ENCODE data around the gene CERS3.

CERS3 gene

GRCh38 chr15:100544946-100545345 lies 16.2 kb upstream of the CERS3 start:
- TF ChIP-seq, protein P1, sequence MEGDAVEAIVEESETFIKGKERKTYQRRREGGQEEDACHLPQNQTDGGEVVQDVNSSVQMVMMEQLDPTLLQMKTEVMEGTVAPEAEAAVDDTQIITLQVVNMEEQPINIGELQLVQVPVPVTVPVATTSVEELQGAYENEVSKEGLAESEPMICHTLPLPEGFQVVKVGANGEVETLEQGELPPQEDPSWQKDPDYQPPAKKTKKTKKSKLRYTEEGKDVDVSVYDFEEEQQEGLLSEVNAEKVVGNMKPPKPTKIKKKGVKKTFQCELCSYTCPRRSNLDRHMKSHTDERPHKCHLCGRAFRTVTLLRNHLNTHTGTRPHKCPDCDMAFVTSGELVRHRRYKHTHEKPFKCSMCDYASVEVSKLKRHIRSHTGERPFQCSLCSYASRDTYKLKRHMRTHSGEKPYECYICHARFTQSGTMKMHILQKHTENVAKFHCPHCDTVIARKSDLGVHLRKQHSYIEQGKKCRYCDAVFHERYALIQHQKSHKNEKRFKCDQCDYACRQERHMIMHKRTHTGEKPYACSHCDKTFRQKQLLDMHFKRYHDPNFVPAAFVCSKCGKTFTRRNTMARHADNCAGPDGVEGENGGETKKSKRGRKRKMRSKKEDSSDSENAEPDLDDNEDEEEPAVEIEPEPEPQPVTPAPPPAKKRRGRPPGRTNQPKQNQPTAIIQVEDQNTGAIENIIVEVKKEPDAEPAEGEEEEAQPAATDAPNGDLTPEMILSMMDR (IDR thresholded peaks at IDR 0.05; ENCODE audit: extremely low read depth, missing control alignments) = no peak
- no peak for DNase-seq (ENCODE audit: low spot score)

- TF ChIP-seq, protein P1 (IDR thresholded peaks at IDR 0.05; ENCODE audit: extremely low read depth, missing control alignments) = no peak
- DNase-seq (ENCODE audit: low spot score) = no peak
Observed at GRCh38 chr15:100544338-100544841, 15.6 kb upstream of the CERS3 start.

DNA sequence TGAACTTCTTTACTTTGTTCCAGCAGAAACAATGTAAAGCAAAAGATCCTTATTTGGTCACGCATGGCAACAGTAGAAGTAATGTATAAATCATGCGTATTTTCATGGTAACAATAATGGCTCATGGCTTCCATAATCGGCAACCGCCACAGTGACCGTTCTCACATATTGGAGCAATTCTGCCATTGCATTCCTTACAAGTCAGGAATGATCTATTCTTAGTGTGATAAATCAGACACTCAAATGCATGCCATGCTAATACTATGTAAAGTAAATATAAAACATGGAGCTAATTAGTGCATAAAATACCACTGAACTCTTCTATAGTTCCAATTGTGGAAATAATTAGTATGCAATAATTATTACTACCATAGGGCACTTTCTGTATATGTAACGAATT lies 13.5 kb upstream of the CERS3 start:
- DNase-seq (ENCODE audit: low spot score) = no peak
- TF ChIP-seq, protein P1 (IDR thresholded peaks at IDR 0.05; ENCODE audit: extremely low read depth, missing control alignments) = no peak

DNA sequence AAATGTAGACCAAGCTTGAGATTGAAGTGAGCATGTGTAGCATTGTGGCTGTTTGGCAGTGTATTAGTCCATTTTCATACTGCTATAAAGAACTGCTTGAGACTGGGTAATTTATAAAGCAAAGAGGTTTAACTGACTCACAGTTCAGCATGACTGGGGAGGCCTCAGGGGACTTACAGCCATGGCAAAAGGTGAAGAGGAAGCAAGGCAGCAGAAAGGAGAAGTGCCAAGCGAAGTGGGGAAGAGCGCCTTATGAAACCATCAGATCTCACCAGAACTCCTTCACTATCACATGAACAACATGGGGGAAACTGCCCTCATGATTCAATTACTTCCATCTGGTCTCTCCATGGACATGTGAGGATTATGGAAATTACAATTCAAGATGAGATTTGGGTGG lies 8.6 kb upstream of the CERS3 start:
- TF ChIP-seq, protein P1 (IDR thresholded peaks at IDR 0.05; ENCODE audit: extremely low read depth, missing control alignments) = no peak
- no peak for DNase-seq (ENCODE audit: low spot score)

DNA sequence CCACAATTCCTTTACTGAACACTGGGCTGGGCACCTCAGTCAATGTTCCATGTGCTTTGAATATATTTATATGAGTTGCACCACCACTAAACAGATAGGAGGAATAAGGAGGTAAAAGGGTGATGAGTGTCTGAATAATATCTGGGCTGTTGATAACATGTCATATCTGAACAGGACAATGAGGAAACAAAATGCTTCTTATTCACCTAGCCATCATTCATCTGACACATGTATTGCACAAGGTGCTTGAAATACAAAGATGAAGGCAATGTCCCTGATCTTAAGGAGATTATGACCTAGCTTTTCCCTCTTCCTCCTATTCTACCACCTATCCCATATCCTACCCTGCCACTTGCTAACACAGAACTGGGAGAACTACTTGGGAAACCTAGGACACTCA lies 8.0 kb upstream of the CERS3 start:
- no peak for DNase-seq (ENCODE audit: low spot score)
- TF ChIP-seq, protein P1 (IDR thresholded peaks at IDR 0.05; ENCODE audit: extremely low read depth, missing control alignments) = no peak

GRCh38 chr15:100533886-100534285 lies 5.1 kb upstream of the CERS3 start:
- TF ChIP-seq, protein P1 (IDR thresholded peaks at IDR 0.05; ENCODE audit: extremely low read depth, missing control alignments) = no peak

GRCh38 chr15:100531823-100532327 lies 3.1 kb upstream of the CERS3 start:
- no peak for DNase-seq (ENCODE audit: low spot score)
- TF ChIP-seq, protein P1 (IDR thresholded peaks at IDR 0.05; ENCODE audit: extremely low read depth, missing control alignments) = no peak

More at GRCh38 chr15:100533886-100534285, 5.1 kb upstream of the CERS3 start:
- DNase-seq (ENCODE audit: low spot score) = no peak

Data from GM20000 (cell line).